ENCODE data around the gene CCNF.

Gene CCNF

GRCh38 chr16:2480948-2481347, 51.7 kb downstream of the CCNF start:
- Histone ChIP-seq H3K27ac (ENCODE audit: low read depth, low read length, poor library complexity, severe bottlenecking) (no peak overlapping the region), H3K79me2 (ENCODE audit: insufficient read depth, low read length) (no peaks in the 10 kb centered on the region)
- TF ChIP-seq CTCF (IDR thresholded peaks at IDR 0.05; ENCODE audit: low read length), result no peak
- no peak for TF ChIP-seq EZH2 (IDR thresholded peaks at IDR 0.05; ENCODE audit: borderline replicate concordance, low read length)

GRCh38 chr16:2481676-2482075, 52.4 kb downstream of the CCNF start:
- H3K79me2 ChIP-seq (ENCODE audit: insufficient read depth, low read length), result no peaks in the 10 kb centered on the region
- H3K36me3 ChIP-seq (ENCODE audit: insufficient read depth, low read length), result no peaks in the 10 kb centered on the region
- H3K4me2 ChIP-seq (ENCODE audit: low read length), result no peak overlapping the region

More at GRCh38 chr16:2480948-2481347, 51.7 kb downstream of the CCNF start:
- Histone ChIP-seq H3K9ac (ENCODE audit: low read length) (no peak overlapping the region), H3K4me1 (ENCODE audit: insufficient read depth, low read length, severe bottlenecking) (peaks cover 3% of the 10 kb centered on the region), H3K4me3 (ENCODE audit: low read depth, low read length, poor library complexity, severe bottlenecking) (no peak overlapping the region), H3K9me3 (ENCODE audit: low read length) (no peaks in the 10 kb centered on the region), H3F3A (ENCODE audit: insufficient read depth, low read length) (no peaks in the 10 kb centered on the region), H4K20me1 (ENCODE audit: insufficient read depth, low read length) (no peaks in the 10 kb centered on the region), H2AFZ (ENCODE audit: low read length) (no peak overlapping the region), H3K9me2 (ENCODE audit: low read depth, low read length) (no peaks in the 10 kb centered on the region), H3K27me3 (ENCODE audit: insufficient read depth, low read length) (no peaks in the 10 kb centered on the region; the same call in 1 of the 2 replicates), H3K4me2 (ENCODE audit: low read length) (no peak overlapping the region), H3K36me3 (ENCODE audit: insufficient read depth, low read length) (no peaks in the 10 kb centered on the region)

GRCh38 chr16:2482249-2482648, 53.0 kb downstream of the CCNF start:
- TF ChIP-seq CTCF (IDR thresholded peaks at IDR 0.05; ENCODE audit: low read length) (no peak), EZH2 (IDR thresholded peaks at IDR 0.05; ENCODE audit: borderline replicate concordance, low read length) (no peak)
- Histone ChIP-seq H3K4me1 (ENCODE audit: insufficient read depth, low read length, severe bottlenecking) (peaks cover 7% of the 10 kb centered on the region), H4K20me1 (ENCODE audit: insufficient read depth, low read length) (no peaks in the 10 kb centered on the region), H2AFZ (ENCODE audit: low read length) (no peak overlapping the region), H3F3A (ENCODE audit: insufficient read depth, low read length) (no peaks in the 10 kb centered on the region), H3K4me3 (ENCODE audit: low read depth, low read length, poor library complexity, severe bottlenecking) (no peak overlapping the region), H3K9me3 (ENCODE audit: low read length) (no peaks in the 10 kb centered on the region), H3K9me2 (ENCODE audit: low read depth, low read length) (no peaks in the 10 kb centered on the region), H3K27me3 (ENCODE audit: insufficient read depth, low read length) (no peaks in the 10 kb centered on the region; the same call in 1 of the 2 replicates), H3K79me2 (ENCODE audit: insufficient read depth, low read length) (no peaks in the 10 kb centered on the region), H3K4me2 (ENCODE audit: low read length) (no peak overlapping the region), H3K9ac (ENCODE audit: low read length) (no peak overlapping the region), H3K36me3 (ENCODE audit: insufficient read depth, low read length) (no peaks in the 10 kb centered on the region), H3K27ac (ENCODE audit: low read depth, low read length, poor library complexity, severe bottlenecking) (no peak overlapping the region)

More at GRCh38 chr16:2481676-2482075, 52.4 kb downstream of the CCNF start:
- no peak overlapping the region for H3K4me3 ChIP-seq (ENCODE audit: low read depth, low read length, poor library complexity, severe bottlenecking)
- no peak overlapping the region for H3K27ac ChIP-seq (ENCODE audit: low read depth, low read length, poor library complexity, severe bottlenecking)
- H3K27me3 ChIP-seq (ENCODE audit: insufficient read depth, low read length), result no peaks in the 10 kb centered on the region; the same call in 1 of the 2 replicates
- no peak overlapping the region for H2AFZ ChIP-seq (ENCODE audit: low read length)
- no peak overlapping the region for H3K9ac ChIP-seq (ENCODE audit: low read length)
- peaks cover under 1% of the 10 kb centered on the region for H3K4me1 ChIP-seq (ENCODE audit: insufficient read depth, low read length, severe bottlenecking)
- no peaks in the 10 kb centered on the region for H3K9me2 ChIP-seq (ENCODE audit: low read depth, low read length)
- H3K9me3 ChIP-seq (ENCODE audit: low read length), result no peaks in the 10 kb centered on the region
- no peaks in the 10 kb centered on the region for H3F3A ChIP-seq (ENCODE audit: insufficient read depth, low read length)
- H4K20me1 ChIP-seq (ENCODE audit: insufficient read depth, low read length), result no peaks in the 10 kb centered on the region
- TF ChIP-seq CTCF (IDR thresholded peaks at IDR 0.05; ENCODE audit: low read length) (no peak), EZH2 (IDR thresholded peaks at IDR 0.05; ENCODE audit: borderline replicate concordance, low read length) (no peak)
